Ovary (tissue), 9 donors: ENCODE results near the gene C1QC. TPM values are rescaled to one million over a fixed set of nuclear protein-coding genes. Genes with fewer than 3 reads are reported as not detected.
"Not testable (repeated sequence)": the region's sequence is repeated elsewhere in the genome, so short reads cannot be mapped to it uniquely, and the experiment has no call there.

Experiments used
- DNase-seq, 5 donors: peaks; one replicate each; pipeline ENCODE4 v3.0.0-alpha.2; 2019 to 2020
- H3K27ac ChIP-seq, 2 donors: fragments of 200-600 bp; one replicate each; pipeline versions ENCODE4 v1.5.1 to v1.8.0; 2019 to 2022
- H3K27me3 ChIP-seq: fragments of 200-600 bp; one replicate; pipeline ENCODE4 v1.8.0; 2022
- H3K36me3 ChIP-seq: fragments of 200-600 bp; sonication (generic); one replicate; pipeline ENCODE4 v1.5.1; 2019
- H3K4me1 ChIP-seq: one replicate; pipeline ENCODE4 v1.8.1; 2013; ENCODE audit warnings: mild to moderate bottlenecking, moderate library complexity; ENCODE audit not compliant: insufficient read depth
- H3K4me3 ChIP-seq: fragments of 200-600 bp; sonication (generic); one replicate; pipeline ENCODE4 v1.5.1; 2017
- H3K9me3 ChIP-seq, 2 donors: fragments of 200-600 bp in 1 of 2; sonication (generic) in 1 of 2; one replicate each; pipeline versions ENCODE4 v1.5.1 to v1.8.1; 2013 to 2019; ENCODE audit warnings: mild to moderate bottlenecking in 1 of 2, moderate library complexity in 1 of 2
- CTCF ChIP-seq, 3 donors: fragments of 450-650 bp in 2 of 3; fragments of 200-600 bp in 1 of 3; IDR thresholded peaks; one replicate each; pipeline versions ENCODE4 v1.5.1 to v1.8.0; 2016 to 2022; ENCODE audit warnings: antibody characterized with exemption in 3 of 3, mild to moderate bottlenecking in 1 of 3
- EP300 ChIP-seq: sonication (generic); formaldehyde crosslinking; IDR thresholded peaks from one replicate; pipeline ENCODE4 v1.6.1; 2017; ENCODE audit warnings: antibody characterized with exemption
- POLR2A ChIP-seq: fragments of 450-650 bp; IDR thresholded peaks from one replicate; pipeline ENCODE4 v1.6.1; 2017; ENCODE audit warnings: antibody characterized with exemption, mild to moderate bottlenecking, moderate library complexity
- WGBS, 3 donors: extraction: QIAGEN DNeasy Blood & Tissue Kit in 1 of 3; methylation state at CpG; one replicate each; pipeline versions ENCODE4 v1.1.5 to v1.1.7; 2013 to 2017; 5-methylcytosine and 5-hydroxymethylcytosine counted together
- intact Hi-C, 4 donors: fragments of 100-400 bp; cut with DNase I; formaldehyde crosslinking; loops; one replicate each; pipeline versions ENCODE4 v1.11.0 to v1.15.1; 2022 to 2023
- polyA plus RNA-seq, 2 donors: library from polyadenylated mRNA; stranded (reverse); fragments of 200-250 nt in 1 of 2; fragments of 350-450 nt in 1 of 2; fragmentation: Illumina TruSeq in 1 of 2; extraction: RNeasy Lipid Tissue Mini Kit (QIAGEN cat#74804) in 1 of 2; gene quantifications; one replicate each; pipeline ENCODE4 v1.2.3, GENCODE V29; 2013 to 2014
- total RNA-seq, 7 donors: library from RNA; depleted of rRNA in 2 of 7; stranded (reverse); fragments of >200 nt in 2 of 7; fragmentation: NEBNext Ultra II Directional in 3 of 7; extraction: Animal tissue kit (Norgen Biotek cat#: 25700) in 3 of 7; gene quantifications; one replicate each; pipeline versions ENCODE4 v1.1.0 to v1.2.4, GENCODE V29; 2016 to 2023
- donor health status: DM: no; HTN: no; CAD: no; lungs with moderate emphysema.
- donor health status: DM: no; HTN: no; CAD: no.
- donor health status: Bipolar disorder and iron deficiency.
- donor health status: DM: yes; HTN: yes; CAD: no.
- donor health status: DM: no; HTN: no; CAD: no.
- donor health status: DM: yes; HTN: yes; CAD: no.

C1QC gene
- total and polyA plus RNA-seq, 9 donors = 30.2 to 136 (median 51.1) TPM

GRCh38 chr1:22665752-22666151, 22.3 kb downstream of the C1QC start:
- peak in 3 of 5 donors; percentile 41 to 62 (median 46) for DNase-seq
- Histone ChIP-seq H3K9me3 (no peaks in the 10 kb centered on the region), H3K27me3 (no peaks in the 10 kb centered on the region), H3K4me3 (no peak overlapping the region), H3K36me3 (no peaks in the 10 kb centered on the region), H3K4me1 (no peaks in the 10 kb centered on the region), H3K27ac (no peak overlapping the region)
- intact Hi-C loops = no loop called here
- 23 to 32% (median 29%) methylated on average over 7 of the region's 7 CpGs for WGBS, 3 donors
- no peak for TF ChIP-seq POLR2A
- no peak for TF ChIP-seq EP300
- peak in 2 of 3 donors; percentile 9 to 26 for TF ChIP-seq CTCF (IDR thresholded peaks at IDR 0.05)

- Histone ChIP-seq H3K27me3 (no peaks in the 10 kb centered on the region), H3K36me3 (no peaks in the 10 kb centered on the region), H3K4me1 (no peaks in the 10 kb centered on the region), H3K4me3 (no peak overlapping the region), H3K27ac (no peak overlapping the region), H3K9me3 (no peaks in the 10 kb centered on the region)
- WGBS, 3 donors = 21 to 34% (median 26%) methylated on average over 2 of the region's 2 CpGs
- intact Hi-C loops = no loop called here
- TF ChIP-seq POLR2A = no peak
- no peak for TF ChIP-seq CTCF (IDR thresholded peaks at IDR 0.05)
- TF ChIP-seq EP300 = no peak
- no peak for DNase-seq
These were observed 23.0 kb downstream of the C1QC start for GRCh38 chr1:22666412-22666811.

GRCh38 chr1:22668840-22669239, 25.4 kb downstream of the C1QC start:
- H3K4me1 ChIP-seq, H3K36me3 ChIP-seq, intact Hi-C loops, H3K27ac ChIP-seq, H3K27me3 ChIP-seq, DNase-seq, H3K9me3 ChIP-seq, H3K4me3 ChIP-seq: not testable (repeated sequence)
- 68 to 90% (median 90%) methylated on average over 2 of the region's 2 CpGs for WGBS, 3 donors

- no peak for TF ChIP-seq EP300
- TF ChIP-seq CTCF (IDR thresholded peaks at IDR 0.05) = no peak
- TF ChIP-seq POLR2A = no peak
- Histone ChIP-seq H3K27ac (no peak overlapping the region), H3K4me1 (no peaks in the 10 kb centered on the region), H3K36me3 (no peaks in the 10 kb centered on the region), H3K9me3 (no peaks in the 10 kb centered on the region), H3K4me3 (no peak overlapping the region), H3K27me3 (no peaks in the 10 kb centered on the region)
- 50 to 62% (median 56%) methylated on average over 10 to 12 of the region's 12 CpGs for WGBS, 3 donors
- DNase-seq = no peak
- intact Hi-C loops = no loop called here
These were observed 27.0 kb downstream of the C1QC start for GRCh38 chr1:22670352-22670975.

GRCh38 chr1:22671999-22672398, 28.6 kb downstream of the C1QC start:
- Histone ChIP-seq H3K4me1 (no peaks in the 10 kb centered on the region), H3K27me3 (no peaks in the 10 kb centered on the region), H3K4me3 (no peak overlapping the region), H3K36me3 (no peaks in the 10 kb centered on the region), H3K9me3 (no peaks in the 10 kb centered on the region), H3K27ac (no peak overlapping the region)
- DNase-seq = no peak
- no peak for TF ChIP-seq POLR2A
- TF ChIP-seq CTCF (IDR thresholded peaks at IDR 0.05) = no peak
- TF ChIP-seq EP300 = no peak
- WGBS, 3 donors = 78 to 88% (median 79%) methylated on average over 4 of the region's 4 CpGs
- intact Hi-C loops = no loop called here
